Mammary epithelial cell (primary cell): ENCODE measurements around the gene MRPS34.

ENCODE experiments used
- EZH2 ChIP-seq: IDR thresholded peaks from 2 replicates; pipeline ENCODE4 v1.6.1; 2012; ENCODE audit warnings: low read length, inconsistent platforms, borderline replicate concordance
- TF ChIP-seq, protein P1 (sequence below), 2 donors: IDR thresholded peaks in 1 of 2; conservative IDR thresholded peaks in 1 of 2; 2 replicates each; pipeline ENCODE4 v1.5.1; 2011 to 2012; ENCODE audit warnings: inconsistent platforms in 2 of 2, low read length in 2 of 2, mild to moderate bottlenecking in 2 of 2, control low read depth in 1 of 2, low read depth in 1 of 2; ENCODE audit not compliant: insufficient read depth in 1 of 2; ENCODE audit errors: extremely low read depth in 1 of 2

GRCh38 chr16:1729445-1729844 lies 43.5 kb downstream of the MRPS34 start:
- TF ChIP-seq, protein P1, sequence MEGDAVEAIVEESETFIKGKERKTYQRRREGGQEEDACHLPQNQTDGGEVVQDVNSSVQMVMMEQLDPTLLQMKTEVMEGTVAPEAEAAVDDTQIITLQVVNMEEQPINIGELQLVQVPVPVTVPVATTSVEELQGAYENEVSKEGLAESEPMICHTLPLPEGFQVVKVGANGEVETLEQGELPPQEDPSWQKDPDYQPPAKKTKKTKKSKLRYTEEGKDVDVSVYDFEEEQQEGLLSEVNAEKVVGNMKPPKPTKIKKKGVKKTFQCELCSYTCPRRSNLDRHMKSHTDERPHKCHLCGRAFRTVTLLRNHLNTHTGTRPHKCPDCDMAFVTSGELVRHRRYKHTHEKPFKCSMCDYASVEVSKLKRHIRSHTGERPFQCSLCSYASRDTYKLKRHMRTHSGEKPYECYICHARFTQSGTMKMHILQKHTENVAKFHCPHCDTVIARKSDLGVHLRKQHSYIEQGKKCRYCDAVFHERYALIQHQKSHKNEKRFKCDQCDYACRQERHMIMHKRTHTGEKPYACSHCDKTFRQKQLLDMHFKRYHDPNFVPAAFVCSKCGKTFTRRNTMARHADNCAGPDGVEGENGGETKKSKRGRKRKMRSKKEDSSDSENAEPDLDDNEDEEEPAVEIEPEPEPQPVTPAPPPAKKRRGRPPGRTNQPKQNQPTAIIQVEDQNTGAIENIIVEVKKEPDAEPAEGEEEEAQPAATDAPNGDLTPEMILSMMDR (conservative IDR thresholded peaks at IDR 0.05 in 1 of 2, IDR thresholded peaks at IDR 0.05 in 1 of 2; ENCODE audit: extremely low read depth in 1 of 2, insufficient read depth in 1 of 2, low read depth in 1 of 2, low read length in 2 of 2): no peak
- no peak for TF ChIP-seq EZH2
